Tongue (tissue), 2 donors: ENCODE results near the gene HSFX1. TPM values are rescaled to one million over a fixed set of nuclear protein-coding genes. Genes with fewer than 3 reads are reported as not detected.
"Not testable (repeated sequence)": the region's sequence is repeated elsewhere in the genome, so short reads cannot be mapped to it uniquely, and the experiment has no call there.

Experiments
- DNase-seq: peaks from one replicate; pipeline ENCODE4 v3.0.0-alpha.2; 2015
- total RNA-seq: library from RNA; depleted of rRNA; stranded (reverse); fragments of >200 nt; gene quantifications from one replicate; pipeline ENCODE4 v1.2.3, GENCODE V29; 2014

The HSFX1 gene, protein sequence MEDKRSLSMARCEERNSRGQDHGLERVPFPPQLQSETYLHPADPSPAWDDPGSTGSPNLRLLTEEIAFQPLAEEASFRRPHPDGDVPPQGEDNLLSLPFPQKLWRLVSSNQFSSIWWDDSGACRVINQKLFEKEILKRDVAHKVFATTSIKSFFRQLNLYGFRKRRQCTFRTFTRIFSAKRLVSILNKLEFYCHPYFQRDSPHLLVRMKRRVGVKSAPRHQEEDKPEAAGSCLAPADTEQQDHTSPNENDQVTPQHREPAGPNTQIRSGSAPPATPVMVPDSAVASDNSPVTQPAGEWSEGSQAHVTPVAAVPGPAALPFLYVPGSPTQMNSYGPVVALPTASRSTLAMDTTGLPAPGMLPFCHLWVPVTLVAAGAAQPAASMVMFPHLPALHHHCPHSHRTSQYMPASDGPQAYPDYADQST
- total RNA-seq: 2.9 TPM

GRCh38 chrX:149773768-149774167 lies at the start of gene HSFX1:
TSS of gene HSFX1 (plus strand) at chrX:149774068. CDS start at chrX:149774682, 614 bp downstream.
- not testable (repeated sequence) for DNase-seq

DNA sequence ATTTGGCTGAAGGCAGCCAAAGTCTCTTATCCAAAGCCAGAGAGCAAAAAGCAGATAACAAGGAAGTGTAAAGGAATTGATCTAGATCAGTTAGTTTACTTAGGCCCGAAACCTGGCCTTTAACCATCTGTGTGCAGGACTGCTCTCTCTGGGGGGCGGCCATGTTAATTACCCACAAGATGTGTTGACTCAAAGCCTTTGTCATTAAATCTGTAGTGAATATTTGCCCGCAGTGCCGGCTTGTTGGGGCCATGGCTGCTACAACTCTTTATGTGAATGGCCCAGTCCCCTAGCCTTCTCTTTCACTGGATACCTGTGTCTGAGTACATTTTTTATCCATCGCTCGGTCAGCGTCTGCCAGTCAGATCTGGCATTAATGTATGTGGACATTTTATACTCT lies 46.6 kb upstream of the HSFX1 start:
- not testable (repeated sequence) for DNase-seq

DNA sequence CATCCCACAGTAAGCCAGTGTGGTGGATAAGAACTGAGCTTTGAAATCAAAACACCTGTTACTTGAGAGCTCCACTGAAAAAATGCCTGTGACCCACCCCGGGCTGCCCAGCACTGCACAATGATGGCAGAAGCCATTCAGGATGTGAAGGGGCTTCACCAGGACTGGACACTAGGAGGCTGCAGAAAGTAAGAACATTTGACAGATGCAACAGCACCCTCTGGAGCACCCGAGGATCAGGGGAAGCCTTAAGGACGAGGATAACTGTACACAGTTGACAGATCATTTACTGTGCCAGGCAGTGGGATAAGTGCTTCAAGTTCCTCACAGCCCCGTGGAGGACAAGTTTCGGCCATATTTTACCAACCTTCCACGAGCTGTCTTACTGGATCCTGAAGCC lies 31.6 kb upstream of the HSFX1 start:
- not testable (repeated sequence) for DNase-seq

- not testable (repeated sequence) for DNase-seq
Measured at GRCh38 chrX:149746390-149747007, 27.4 kb upstream of the HSFX1 start.

GRCh38 chrX:149757206-149758067 lies 16.4 kb upstream of the HSFX1 start:
- DNase-seq: no peak

GRCh38 chrX:149758068-149758714 lies 15.7 kb upstream of the HSFX1 start:
- no peak for DNase-seq

GRCh38 chrX:149758715-149759078 lies 15.2 kb upstream of the HSFX1 start:
- not testable (repeated sequence) for DNase-seq

GRCh38 chrX:149759824-149760223 lies 14.0 kb upstream of the HSFX1 start:
- no peak for DNase-seq

- no peak for DNase-seq
Measured at GRCh38 chrX:149760965-149761364, 12.9 kb upstream of the HSFX1 start.

- DNase-seq: not testable (repeated sequence)
Measured at GRCh38 chrX:149761858-149762674, 11.8 kb upstream of the HSFX1 start.

DNA sequence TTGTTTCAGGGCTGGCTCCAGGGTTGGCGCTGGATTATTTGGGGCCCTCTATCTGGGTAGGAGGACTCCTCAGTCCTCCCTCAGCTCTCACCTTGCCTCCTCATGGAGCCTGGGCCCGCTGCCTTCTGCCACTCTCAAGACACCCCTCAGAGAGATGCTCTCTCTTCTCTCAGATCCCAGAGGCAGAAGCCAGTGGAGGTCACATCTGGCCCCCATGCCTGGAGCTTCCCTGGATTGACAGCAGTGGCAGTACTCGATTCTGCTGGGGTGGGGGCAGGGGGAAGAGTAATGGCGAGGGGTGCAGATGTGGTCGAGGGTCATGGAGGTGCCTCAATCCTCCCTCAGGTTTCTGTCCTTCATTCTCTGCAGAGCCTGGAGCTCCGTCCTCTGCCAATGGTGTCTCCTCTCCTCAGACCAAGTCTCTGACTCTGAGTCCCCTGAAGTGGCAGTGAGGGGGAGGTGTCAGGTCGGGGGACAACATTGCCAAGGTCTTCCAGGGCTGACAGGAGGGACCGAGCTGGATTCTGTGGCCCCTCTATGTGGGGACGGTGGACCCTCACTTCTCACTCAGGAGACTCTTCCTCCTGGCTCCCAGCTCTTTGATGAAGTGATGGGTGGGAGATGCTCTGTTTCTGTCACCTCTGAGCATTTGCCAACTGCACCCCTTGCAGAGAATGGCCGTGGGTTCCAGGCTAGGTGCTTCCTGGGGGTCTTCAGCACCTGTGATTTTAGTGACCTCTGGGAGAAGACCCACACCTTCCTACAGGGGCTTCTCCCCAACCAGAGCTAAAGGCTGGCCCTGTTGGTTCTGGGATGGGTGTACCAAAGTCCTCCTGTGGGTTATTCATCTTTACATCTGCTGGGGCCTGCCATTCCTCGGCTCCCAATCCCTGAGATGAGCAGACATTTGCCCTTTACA lies 10.9 kb upstream of the HSFX1 start:
- no peak for DNase-seq

DNA sequence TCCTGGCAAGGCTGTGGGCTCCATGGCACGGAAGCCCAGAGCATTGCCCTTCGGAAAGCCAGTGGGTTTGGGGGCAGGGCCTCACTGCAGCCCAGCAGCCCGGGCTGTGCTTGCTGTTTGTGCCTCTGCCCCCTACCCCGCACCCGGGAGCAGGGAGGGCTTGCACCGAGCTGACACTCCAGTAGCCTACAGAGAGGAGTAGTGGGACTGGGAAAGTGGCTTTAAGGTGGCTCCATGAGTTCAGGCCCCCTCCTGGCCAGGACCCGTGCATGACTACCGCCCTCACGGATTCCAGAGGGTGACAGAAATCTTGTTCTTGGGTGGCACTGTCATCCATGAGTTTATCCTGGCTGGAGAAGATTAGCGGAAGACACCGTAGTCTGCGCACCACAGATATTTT lies 3.5 kb upstream of the HSFX1 start:
- not testable (repeated sequence) for DNase-seq

GRCh38 chrX:149773026-149773425 lies 842 bp upstream of the HSFX1 start:
- DNase-seq: not testable (repeated sequence)

- DNase-seq: not testable (repeated sequence)
Measured at GRCh38 chrX:149777999-149778398, 4.1 kb downstream of the HSFX1 start.

- not testable (repeated sequence) for DNase-seq
Measured at GRCh38 chrX:149781727-149782126, 7.9 kb downstream of the HSFX1 start, which contains the start of gene MAGEA9. TSS of gene MAGEA9 (plus strand) at chrX:149781930. CDS start at chrX:149786211, 4,281 bp downstream.

- not testable (repeated sequence) for DNase-seq
Measured at GRCh38 chrX:149795531-149795930, 21.7 kb downstream of the HSFX1 start.

DNA sequence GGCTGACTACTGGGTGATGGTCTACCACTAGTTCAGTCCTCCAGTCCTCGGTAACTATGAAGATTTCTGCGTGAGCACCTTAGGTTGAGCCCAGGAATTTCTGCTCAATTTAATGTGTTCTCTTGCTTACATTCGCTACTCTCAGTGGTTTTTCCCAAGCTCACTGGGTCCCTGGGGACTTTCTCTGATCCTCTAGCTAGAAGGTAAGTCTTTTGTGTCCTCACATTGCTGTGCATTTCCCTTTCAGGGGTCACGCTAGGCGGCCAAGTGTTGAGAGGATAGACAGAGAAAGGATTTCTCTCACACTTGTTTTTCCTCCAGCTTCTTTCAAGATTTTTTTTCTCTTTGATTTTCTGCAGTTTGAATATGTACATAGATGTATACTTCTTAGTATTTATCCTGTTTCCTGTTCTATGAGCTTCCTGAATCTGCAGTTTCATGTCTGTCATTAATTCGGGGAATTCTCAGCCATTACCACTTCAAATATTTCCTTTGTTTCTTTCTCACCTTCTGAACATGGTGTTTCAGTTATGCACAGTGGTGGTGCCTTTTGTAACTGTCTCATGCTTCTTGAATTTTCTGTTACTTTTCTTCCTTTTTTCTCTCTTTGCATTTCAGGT lies 25.3 kb downstream of the HSFX1 start:
- no peak for DNase-seq

DNA sequence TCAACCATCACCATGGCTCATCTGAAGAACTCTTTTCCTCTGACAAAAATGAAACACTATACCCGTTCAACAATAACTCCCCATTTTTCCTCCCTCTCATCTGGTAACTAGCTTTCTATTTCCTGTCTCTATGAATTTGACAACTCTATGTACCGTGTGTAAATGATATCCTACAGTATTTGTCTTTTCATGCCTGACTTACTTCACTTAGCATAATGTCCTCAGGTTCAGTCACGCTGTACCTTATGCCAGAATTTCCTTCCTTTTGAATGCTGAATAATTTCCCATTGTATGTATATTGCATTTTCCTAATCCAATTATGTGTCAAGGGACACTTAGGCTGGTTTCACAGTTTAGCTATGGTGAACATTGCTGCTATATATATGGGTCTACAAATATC lies 26.1 kb downstream of the HSFX1 start:
- no peak for DNase-seq

- DNase-seq: no peak
Measured at GRCh38 chrX:149803458-149804062, 29.7 kb downstream of the HSFX1 start.
